ENCODE data around the gene PCDHB1.
"Not testable (repeated sequence)": the region's sequence is repeated elsewhere in the genome, so short reads cannot be mapped to it uniquely, and the experiment has no call there.

Gene PCDHB1

DNA sequence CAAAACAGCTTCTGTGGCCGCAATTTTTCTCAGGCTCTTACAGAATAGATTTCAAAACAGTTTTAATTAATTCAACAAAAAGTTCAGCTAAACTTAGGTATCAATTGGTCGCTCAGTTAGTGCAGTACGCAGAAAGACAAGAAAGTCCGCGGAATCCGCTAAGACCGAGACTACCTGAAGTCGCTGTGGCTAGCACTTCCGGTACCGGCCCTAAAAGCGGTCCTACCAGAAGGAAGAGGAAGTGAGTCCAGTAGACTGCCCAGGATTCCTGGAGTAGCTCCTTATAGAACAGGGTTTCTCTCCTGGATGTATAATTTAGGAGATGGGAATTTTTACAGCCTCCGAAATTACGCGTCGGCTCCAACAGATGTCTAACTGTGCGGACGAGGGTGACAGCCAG, 26.7 kb downstream of the PCDHB1 start:
- DNase-seq (ENCODE audit: low read depth in 2 of 2), result no peak

DNA sequence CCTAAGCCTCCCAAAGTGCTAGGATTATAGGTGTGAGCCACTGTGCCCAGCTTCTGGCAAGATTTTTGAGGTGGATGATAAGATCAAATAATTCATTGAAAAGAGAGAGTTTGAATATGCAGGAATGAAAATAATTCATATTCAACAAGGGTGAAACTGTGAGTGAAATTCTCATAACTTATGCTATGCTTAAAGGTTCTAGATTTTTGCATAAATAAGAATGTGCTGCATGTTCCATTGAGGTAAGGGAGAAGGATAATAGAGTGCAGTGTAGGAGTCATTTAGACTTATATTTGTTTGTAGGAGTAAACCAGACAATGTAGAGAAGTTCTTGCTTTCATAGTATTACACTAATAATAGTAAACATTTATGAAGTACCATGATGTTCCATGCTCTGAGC, 31.1 kb downstream of the PCDHB1 start:
- no peak for DNase-seq (ENCODE audit: low read depth in 2 of 2)

DNA sequence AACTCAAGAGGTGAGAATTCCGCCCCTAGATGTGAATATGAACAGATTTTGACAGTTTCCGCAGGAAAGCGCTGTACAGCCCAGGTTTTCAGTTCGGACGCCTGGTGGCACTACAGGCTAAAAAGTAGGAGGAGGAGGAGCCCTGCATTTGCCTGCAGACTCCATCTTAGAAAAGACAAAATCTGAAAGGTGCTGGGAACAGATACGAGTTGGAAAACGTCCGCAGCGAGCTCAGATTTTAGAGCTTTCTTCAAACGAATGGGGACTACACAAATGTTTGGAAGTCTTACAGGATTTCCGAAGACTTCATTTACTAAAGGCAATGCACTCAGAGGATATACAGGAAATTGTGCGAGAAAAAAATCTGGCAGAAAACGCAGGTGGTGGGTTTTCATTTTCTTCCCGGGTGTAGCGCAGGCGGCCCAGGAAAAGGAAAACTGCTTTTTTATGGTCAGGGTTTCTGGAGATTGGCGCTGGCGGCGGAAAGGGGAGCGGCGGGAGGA, 33.4 kb downstream of the PCDHB1 start:
- DNase-seq (ENCODE audit: low read depth in 2 of 2), result peak in 1 of 2 donors; percentile 6

DNA sequence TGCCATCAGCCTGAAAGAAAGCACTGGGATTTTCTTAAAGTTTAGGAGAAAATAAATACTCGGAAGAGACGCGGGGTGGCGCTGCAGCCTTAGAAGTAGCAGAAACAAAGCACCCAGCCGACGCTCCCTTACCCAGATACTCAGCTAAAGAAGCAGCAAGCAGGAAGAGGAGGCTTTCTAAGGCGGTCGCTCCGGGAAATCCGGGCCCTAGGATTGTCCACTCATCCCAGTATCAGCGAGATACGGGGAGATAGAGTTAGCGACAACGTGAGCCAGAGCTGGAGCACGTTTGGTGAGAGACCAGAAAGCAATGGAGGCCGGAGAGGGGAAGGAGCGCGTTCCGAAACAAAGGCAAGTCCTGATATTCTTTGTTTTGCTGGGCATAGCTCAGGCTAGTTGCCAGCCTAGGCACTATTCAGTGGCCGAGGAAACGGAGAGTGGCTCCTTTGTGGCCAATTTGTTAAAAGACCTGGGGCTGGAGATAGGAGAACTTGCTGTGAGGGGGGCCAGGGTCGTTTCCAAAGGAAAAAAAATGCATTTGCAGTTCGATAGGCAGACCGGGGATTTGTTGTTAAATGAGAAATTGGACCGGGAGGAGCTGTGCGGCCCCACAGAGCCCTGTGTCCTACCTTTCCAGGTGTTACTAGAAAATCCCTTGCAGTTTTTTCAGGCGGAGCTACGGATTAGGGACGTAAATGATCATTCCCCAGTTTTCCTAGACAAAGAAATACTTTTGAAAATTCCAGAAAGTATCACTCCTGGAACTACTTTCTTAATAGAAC, 43.5 kb downstream of the PCDHB1 start, which contains the start of gene PCDHB2:
Gene PCDHB2, plus strand, starts transcription at position 135 of the 782 bp plus-strand sequence. Its CDS starts 176 bp downstream, at position 311.
- no peak for DNase-seq (ENCODE audit: low read depth in 2 of 2)

DNA sequence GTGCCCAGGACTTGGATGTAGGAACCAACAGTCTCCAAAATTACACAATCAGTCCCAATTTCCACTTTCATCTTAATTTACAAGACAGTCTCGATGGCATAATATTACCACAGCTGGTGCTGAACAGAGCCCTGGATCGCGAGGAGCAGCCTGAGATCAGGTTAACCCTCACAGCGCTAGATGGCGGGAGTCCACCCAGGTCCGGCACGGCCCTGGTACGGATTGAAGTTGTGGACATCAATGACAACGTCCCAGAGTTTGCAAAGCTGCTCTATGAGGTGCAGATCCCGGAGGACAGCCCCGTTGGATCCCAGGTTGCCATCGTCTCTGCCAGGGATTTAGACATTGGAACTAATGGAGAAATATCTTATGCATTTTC, 44.1 kb downstream of the PCDHB1 start:
- no peak for DNase-seq (ENCODE audit: low read depth in 2 of 2)

DNA sequence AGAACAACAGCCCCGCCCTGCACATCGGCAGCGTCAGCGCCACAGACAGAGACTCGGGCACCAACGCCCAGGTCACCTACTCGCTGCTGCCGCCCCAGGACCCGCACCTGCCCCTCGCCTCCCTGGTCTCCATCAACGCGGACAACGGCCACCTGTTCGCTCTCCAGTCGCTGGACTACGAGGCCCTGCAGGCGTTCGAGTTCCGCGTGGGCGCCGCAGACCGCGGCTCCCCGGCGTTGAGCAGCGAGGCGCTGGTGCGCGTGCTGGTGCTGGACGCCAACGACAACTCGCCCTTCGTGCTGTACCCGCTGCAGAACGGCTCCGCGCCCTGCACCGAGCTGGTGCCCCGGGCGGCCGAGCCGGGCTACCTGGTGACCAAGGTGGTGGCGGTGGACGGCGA, 45.0 kb downstream of the PCDHB1 start:
- not testable (repeated sequence) for DNase-seq (ENCODE audit: low read depth in 2 of 2)

DNA sequence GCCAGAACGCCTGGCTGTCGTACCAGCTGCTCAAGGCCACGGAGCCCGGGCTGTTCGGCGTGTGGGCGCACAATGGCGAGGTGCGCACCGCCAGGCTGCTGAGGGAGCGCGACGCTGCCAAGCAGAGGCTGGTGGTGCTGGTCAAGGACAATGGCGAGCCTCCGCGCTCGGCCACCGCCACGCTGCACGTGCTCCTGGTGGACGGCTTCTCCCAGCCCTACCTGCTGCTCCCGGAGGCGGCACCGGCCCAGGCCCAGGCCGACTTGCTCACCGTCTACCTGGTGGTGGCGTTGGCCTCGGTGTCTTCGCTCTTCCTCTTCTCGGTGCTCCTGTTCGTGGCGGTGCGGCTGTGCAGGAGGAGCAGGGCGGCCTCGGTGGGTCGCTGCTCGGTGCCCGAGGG, 45.4 kb downstream of the PCDHB1 start:
- DNase-seq (ENCODE audit: low read depth in 2 of 2), result not testable (repeated sequence)

DNA sequence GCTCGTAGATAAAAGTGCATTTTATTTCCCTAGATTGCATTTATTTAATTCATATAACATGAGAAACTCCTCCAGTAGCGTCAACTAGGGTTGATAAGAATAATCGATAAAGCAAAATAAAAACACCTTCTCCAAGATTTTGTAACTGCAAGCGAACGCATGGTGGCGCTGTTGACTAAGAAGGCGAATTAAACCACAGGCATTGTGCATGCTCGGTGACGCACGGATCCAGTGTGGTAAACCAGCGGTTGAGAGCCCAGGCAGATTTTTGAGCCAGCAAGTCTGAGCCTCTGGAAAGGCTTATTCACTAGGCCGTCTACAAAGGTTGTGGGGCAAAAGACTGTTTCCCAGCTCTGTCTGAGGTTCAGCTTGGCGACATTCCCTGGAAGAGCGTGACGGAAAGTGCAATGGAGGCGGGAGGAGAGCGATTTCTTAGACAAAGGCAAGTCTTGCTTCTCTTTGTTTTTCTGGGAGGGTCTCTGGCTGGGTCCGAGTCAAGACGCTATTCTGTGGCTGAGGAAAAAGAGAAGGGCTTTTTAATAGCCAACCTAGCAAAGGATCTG, 49.1 kb downstream of the PCDHB1 start, which contains the start of gene PCDHB3:
Gene PCDHB3, plus strand, starts transcription at position 231 of the 563 bp plus-strand sequence. Its CDS starts 177 bp downstream, at position 408.
- peak; percentile 21 to 47 for DNase-seq (ENCODE audit: low read depth in 2 of 2)

DNA sequence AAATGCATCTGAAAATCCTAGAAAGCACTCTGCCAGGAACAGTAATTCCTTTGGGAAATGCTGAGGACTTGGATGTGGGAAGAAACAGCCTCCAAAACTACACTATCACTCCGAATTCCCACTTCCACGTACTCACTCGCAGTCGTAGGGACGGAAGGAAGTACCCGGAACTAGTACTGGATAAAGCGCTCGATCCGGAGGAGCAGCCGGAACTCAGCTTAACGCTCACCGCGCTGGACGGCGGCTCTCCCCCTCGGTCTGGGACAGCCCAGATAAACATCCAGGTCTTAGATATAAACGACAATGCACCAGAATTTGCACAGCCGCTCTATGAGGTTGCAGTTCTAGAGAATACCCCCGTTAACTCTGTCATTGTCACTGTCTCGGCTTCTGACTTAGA, 49.9 kb downstream of the PCDHB1 start:
- DNase-seq (ENCODE audit: low read depth in 2 of 2), result no peak

DNA sequence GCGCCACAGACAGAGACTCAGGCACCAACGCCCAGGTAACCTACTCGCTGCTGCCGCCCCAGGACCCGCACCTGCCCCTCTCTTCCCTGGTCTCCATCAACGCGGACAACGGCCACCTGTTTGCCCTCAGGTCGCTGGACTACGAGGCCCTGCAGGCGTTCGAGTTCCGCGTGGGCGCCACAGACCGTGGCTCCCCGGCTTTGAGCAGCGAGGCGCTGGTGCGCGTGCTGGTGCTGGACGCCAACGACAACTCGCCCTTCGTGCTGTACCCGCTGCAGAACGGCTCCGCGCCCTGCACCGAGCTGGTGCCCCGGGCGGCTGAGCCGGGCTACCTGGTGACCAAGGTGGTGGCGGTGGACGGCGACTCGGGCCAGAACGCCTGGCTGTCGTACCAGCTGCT, 50.9 kb downstream of the PCDHB1 start:
- not testable (repeated sequence) for DNase-seq (ENCODE audit: low read depth in 2 of 2)

DNA sequence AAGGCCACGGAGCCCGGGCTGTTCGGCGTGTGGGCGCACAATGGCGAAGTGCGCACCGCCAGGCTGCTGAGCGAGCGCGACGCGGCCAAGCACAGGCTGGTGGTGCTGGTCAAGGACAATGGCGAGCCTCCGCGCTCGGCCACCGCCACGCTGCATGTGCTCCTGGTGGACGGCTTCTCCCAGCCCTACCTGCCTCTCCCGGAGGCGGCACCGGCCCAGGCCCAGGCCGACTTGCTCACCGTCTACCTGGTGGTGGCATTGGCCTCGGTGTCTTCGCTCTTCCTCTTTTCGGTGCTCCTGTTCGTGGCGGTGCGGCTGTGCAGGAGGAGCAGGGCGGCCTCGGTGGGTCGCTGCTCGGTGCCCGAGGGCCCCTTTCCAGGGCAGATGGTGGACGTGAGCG, 51.3 kb downstream of the PCDHB1 start:
- not testable (repeated sequence) for DNase-seq (ENCODE audit: low read depth in 2 of 2)

DNA sequence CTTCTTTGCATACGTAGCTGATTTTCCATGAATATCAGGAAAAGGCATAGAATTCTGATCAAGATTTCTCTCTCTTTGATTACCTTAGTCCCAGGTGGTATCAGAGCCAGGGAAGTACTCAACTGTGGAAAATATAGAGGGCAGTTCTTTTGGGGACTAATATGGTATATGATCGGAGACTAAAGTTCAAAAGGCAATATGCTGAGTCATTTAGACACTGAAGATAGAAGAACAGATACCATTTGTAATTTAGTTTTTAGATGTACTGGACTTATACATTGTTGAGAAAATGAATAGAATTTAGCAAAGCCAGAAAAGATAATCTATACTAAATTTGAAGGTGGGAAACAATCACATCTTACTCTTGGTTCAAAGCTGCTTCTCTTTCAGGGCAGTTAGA, 54.2 kb downstream of the PCDHB1 start:
- no peak for DNase-seq (ENCODE audit: low read depth in 2 of 2)
